Stimulated activated naive CD8-positive, alpha-beta T cell treated with anti-CD3 and anti-CD28 coated beads, Interleukin-15, Interleukin-2, amounts not matched to agents 100 U/mL and 50 U/mL, for 24 hours (primary cell): ENCODE measurements around the gene SLC16A10.
"Not testable (repeated sequence)": the region's sequence is repeated elsewhere in the genome, so short reads cannot be mapped to it uniquely, and the experiment has no call there.

ENCODE experiments used
- ATAC-seq: fragments of 150-1000 bp; cut with Tn5 transposase; one replicate; pipeline ENCODE4 v1.10.0; 2021
- DNase-seq: peaks from one replicate; pipeline ENCODE4 v3.0.0; 2021

Gene SLC16A10, protein sequence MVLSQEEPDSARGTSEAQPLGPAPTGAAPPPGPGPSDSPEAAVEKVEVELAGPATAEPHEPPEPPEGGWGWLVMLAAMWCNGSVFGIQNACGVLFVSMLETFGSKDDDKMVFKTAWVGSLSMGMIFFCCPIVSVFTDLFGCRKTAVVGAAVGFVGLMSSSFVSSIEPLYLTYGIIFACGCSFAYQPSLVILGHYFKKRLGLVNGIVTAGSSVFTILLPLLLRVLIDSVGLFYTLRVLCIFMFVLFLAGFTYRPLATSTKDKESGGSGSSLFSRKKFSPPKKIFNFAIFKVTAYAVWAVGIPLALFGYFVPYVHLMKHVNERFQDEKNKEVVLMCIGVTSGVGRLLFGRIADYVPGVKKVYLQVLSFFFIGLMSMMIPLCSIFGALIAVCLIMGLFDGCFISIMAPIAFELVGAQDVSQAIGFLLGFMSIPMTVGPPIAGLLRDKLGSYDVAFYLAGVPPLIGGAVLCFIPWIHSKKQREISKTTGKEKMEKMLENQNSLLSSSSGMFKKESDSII

DNA sequence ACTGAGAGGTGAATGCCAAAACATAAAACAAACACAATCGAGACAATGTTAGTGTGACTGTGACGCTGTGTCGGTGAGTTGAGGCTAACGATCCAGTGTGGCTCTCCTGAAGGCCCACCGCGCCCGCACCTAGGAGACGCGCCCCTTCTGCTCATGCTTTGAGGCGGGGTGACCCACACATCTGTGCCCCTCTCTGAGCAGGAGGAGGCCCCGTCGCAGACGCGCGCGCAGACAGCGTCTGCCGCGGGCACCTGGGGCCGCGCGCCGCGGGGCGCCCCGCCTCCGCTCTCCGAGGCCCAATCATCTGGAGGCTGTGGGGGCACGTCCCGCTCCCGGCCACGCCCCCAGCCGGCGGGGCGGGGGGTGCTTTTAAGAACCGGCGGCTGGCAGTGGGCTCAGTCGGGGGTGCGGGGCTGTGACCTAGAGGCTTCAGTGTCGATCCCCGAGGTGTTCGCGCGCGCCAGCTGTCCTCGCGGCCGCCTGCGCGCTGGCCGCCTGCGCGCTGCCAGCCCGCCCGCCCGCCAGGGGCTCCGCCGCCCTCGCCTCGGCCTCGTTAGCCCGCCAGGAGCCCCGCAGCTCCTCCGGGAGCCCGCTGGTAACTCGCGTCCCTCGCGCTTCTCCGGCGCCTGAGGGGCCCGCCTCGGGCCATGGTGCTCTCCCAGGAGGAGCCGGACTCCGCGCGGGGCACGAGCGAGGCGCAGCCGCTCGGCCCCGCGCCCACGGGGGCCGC lies at the start of gene SLC16A10:
Gene SLC16A10 (plus strand): TSS at position 398 of the 730 bp plus-strand sequence. CDS start 250 bp downstream, at position 648.
- DNase-seq (peak; percentile 83), ATAC-seq (peak; percentile 96)

DNA sequence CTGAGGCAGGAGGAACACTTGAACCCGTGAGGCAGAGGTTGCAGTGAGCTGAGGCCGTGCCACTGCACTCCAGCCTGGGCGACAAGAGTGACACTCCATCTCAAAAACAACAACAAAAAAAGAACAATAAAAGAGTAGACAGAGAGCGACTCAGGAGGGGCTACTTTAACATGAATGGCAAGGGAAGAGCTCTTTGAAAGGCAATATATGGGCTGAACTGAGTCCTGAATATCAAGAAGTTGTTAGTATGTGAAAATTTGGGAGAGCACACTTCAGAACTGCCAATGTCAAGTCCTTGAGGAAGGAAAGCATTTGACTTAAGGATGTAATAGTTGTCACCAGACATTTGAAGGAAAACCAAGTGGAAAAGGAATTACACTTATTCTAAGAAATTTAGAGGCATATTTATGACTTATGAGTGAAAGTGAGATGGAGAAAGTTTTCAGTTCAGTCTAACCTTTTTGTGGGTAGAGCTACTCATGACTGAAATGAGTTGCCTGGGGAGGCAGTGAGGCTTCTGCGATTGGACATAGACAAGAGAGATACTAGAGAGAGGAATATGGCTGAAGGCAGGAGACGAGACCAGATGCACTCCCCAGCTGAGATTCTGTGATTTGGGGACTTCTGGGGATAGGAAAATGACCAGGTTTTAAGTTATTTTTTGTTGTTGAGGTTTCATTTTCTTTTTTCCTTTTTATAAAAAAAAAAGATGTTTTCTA lies 48.6 kb upstream of the SLC16A10 start:
- DNase-seq: peak; percentile 12
- peak; percentile 87 for ATAC-seq

DNA sequence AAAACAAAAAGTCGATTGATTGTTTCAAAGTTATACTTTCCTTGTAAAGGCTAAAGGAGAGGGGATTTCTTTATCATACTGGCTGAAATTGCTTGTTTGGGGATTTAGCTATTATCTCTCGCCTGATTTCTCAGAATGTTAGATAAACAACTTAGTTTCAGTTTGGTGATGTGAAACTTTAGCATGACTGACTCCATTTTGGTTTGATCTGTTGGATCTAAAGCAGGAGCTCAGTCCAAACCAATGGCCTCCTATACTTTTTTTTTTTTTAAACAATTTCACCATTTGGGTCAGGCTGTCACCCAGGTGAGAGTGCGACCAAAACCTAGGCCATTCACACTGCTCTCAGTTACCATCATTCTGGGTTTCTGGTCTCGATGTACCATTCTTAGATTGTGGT lies 45.4 kb upstream of the SLC16A10 start:
- DNase-seq: no peak
- ATAC-seq: no peak

DNA sequence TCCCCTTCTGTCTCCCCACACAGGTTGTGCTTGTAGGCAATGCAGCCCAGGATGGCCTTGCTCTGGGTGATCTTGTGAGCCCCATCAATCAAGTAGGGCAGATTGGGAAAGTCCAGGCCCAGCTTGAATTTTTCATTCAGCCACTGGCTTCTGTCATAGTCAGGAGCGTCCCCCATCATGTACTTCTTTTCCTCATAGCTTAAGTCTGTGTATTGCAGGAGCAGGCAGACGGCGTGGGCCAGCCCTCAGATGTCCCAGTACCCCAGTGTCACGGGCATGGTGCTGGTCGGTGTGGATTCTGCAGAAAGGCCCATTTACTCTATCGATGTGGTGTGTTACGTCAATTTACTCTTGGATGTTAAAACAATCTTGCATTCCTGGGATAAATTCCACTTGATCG lies 40.1 kb upstream of the SLC16A10 start:
- ATAC-seq (no peak), DNase-seq (no peak)

DNA sequence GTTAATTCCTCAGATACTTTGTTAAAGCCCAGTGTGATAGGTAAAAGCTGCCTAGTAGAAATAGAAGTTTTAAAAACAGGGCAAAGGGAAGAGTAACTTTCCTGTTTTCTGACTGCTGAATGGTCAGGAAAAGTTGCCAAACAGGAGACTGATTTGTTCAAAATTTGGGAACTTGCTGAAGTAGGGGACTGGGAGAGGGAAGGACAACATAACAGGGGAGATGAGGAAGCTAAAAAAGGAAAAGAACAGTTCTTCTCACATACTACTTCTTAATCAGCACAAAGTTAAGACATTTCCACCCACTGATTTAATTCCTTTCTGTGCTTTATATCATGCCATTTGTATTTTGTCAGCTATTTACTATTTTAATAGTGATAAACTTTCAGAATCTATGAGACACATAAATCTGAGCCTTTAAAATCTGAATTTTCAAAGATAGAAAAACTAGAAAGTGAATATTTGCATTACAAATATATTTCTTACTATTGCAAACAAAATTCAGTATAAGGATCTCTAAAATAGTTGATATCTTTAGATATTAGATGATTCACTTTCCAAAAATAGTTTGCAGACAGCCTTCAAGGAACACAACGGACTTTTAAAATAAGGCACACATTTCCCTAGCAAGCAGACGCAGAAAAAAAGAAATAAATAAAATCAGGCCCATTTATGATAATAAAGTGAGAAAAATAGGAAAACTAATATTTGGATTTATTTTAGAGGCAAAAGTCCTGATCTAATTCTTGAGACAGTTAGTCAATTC lies 36.9 kb upstream of the SLC16A10 start:
- ATAC-seq (no peak), DNase-seq (no peak)

DNA sequence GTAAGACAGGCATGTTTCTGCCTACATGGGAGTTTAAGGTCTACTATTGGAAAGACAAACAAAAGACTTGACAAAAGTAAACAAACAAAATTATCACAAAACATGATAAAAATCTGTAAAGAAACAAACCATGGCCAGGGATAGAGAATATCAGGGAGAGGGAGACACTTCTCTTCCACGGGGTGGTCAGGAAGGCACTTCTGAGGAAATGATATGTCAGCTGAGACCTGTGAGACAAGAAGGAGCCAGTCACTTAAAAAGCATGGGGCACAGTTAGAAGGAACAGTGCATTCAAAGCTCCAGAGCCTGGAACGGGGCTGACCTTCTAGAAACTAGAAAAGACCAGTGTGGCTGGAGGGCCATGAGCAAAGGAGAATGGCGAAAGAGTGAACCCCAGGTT lies 35.1 kb upstream of the SLC16A10 start:
- DNase-seq: no peak
- ATAC-seq: no peak

DNA sequence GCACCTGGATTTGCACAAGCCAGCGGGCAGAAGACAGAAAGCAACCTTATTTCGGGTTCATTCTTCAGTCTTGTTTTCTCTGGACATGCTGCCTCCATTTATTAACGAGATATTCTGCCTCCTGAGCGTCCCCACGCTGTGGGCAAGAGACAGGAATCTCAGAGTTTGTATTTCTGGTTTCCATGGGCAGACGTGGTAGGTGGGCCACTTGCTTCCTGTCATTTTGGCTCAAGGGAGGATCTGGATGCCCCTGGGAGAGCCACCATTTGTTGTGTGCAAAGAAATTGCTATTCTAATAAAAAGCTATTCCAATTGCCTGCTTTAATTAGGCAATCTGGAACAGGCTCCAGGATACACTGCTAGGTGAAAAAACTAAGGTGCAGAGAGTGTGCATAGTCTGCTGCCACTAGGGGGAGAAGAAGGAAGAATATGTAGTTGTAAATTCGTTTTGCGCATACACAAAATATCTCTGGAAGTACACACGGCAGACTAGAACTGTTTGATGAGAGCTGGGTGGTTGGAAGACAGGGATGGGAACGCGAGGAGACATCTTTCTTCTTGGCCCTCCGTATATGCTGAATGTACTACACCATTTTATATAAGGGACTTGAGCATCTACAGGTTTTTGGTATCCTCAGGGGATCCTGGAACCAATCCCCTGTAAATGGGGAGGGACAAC lies 30.1 kb upstream of the SLC16A10 start:
- ATAC-seq (no peak), DNase-seq (peak; percentile 10)

DNA sequence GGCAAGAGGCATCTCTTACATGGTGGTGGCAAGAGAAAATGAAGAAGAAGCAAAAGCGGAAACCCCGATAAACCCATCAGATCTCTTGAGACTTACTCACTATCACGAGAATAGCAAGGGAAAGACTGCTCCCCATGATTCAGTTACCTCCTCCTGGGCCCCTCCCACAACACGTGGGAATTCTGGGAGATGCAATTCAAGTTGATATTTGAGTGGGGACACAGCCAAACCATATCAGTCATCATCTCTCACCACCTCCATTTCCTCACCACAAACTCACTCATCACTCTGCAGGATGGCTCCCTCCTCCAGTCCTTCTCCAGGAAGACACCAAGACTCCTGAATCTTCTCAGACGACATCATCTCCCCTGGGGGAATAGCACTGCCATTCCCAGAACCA lies 25.8 kb upstream of the SLC16A10 start:
- ATAC-seq (no peak), DNase-seq (no peak)

DNA sequence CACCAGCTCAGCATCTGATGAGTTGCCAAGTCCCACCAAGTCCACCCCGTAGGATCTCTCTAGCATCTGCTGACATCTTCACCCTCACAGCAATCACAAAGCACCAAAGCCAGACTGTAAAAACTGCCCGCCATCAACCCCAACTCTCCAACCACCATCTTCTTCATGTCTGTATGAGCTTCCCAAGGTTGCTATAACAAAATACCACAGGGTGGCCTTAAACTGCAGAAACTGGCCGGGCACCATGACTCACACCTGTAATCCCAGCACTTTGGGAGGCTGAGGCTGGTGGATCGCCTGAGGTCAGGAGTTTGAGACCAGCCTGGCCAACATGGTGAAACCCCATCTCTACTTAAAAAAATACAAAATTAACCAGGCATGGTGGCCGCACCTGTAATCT lies 25.3 kb upstream of the SLC16A10 start:
- ATAC-seq, DNase-seq: not testable (repeated sequence)

DNA sequence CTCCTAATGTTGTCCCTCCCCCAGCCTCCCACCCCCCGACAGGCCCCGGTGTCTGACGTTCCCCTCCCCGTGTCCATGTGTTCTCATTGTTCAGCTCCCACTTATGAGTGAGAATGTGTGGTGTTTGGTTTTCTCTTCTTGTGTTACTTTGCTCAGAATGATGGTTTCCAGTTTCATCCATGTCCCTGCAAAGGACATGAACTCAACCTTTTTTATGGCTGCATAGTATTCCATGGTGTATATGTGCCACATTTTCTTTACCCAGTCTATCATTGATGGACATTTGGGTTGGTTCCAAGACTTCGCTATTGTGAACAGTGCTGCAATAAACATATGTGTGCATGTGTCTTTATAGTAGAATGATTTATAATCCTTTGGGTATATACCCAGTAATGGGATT lies 24.4 kb upstream of the SLC16A10 start:
- not testable (repeated sequence) for ATAC-seq, DNase-seq

DNA sequence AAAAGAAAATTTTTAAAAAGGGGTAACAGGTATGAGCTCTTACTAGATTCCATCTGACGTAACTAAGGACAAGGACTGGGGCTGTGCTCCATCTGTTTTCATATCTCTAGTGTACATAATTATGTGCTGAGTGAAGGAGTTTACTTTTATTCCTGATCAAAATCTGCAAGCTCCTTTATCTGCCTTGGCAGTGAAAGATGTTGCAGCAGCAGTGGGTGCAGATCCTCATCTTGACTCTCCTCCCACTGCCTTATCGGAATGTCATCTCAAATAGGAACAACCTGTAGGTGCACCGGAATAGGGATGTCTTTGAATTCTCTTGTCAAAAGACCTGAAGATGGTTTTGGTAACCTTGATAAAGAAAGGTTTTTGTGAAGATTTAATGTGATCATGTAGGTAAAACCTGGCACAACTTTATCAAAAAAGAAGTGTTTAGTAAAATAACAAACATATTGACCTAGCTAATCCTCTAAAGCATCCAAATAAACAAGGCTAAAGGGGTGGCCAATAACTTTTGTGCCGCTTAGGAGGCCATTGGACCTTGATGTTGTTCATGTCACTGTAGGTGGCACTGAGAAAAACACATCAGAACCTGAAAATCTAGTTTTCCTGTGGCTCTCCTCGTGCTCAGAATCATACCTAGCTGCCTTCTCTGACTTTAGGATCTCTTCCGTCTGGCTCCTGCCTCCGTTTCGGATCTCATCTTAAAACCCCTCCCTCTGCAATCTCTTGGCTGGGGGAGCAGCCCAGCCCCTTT lies 19.0 kb upstream of the SLC16A10 start:
- no peak for DNase-seq
- no peak for ATAC-seq

DNA sequence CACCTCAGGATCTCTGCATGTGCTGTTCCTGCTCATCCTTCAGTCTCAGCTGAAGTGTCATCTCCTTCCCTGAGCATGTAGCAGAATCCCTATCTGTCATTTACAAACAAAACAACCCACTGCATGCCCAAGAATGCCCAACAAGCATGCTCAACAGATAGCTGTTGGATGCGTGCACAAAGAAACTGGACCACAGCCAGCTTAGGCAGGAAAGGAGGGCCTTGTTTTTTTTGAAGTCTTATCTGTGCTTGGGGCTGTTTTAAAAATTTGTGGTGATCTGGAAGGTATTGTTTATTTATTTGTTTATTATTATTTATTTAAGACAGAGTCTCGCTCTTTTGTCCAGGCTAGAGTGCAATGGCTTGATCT lies 18.5 kb upstream of the SLC16A10 start:
- ATAC-seq (no peak), DNase-seq (no peak)

DNA sequence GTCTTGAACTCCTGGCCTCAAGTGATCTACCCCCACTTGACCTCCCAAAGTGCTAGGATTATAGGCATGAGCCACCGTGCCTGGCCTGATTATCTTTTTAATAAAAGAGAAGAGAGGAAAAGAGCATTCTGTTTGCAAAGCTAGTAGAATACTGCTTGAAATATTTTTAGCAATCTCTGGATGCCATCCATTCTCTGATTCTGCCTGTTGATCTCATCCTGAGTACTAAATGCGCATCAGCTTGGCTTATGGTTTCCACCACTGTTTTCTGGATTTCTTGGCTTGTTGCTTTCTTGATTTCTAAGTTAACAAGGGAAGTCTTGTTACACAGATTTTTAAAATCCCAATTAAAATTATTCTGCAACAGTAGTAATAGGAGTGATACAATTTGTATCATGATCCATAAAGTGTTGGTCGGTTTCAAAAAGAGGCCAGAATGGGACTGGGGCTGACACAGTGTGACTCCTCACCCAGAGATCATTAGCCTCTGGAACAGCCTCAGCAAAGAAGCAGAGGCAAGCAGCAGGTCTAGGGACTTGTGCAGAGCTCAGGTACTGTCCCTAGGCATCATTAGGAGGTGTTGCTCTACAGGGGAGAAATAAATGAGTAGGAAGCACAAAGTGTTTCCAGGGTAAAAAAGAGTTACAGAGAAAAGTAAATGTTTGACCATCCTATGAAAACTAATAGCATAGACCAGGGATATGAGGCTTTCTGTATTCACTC lies 17.8 kb upstream of the SLC16A10 start:
- no peak for DNase-seq
- ATAC-seq: peak; percentile 59

DNA sequence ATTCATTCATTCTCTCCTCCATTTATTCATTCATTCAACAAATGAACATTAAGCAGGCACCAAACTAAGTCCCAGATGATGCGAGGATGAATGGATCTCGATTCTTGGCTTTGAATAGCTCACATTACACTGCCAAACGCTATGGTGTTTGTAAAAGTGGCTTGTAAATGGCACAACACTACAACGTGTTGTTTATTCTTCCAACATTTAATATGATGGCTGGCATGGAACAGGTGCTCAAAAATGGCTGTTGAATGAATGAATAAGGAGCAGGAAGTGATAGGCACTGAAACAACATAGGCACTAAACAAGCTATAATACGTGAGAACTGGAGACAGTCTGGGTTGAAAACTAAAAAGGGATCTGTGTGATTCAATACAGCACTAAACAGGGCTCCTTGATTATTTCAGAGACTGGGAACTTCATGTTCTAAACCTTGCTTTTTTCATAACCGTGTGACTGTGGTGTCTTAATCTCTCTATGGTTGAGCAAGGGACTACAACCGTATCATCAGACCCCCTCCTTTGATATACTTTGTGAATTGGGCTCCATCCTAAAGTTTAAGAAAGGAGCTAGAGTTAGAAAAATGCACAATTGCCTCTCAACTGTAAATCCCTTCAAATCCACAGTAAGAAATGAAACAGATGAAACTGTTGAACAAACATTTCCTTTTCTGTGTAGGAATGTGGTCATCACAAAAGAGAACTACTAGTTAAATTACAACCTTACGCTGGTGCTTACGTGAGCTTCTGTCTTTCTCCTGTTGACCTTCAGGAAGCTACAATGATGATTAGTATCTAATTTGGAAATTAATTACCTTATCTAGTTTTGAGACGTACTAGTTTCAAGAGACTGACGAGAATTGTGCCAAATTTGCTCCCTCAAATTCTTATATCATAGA lies 16.9 kb upstream of the SLC16A10 start:
- DNase-seq: no peak
- ATAC-seq: no peak

DNA sequence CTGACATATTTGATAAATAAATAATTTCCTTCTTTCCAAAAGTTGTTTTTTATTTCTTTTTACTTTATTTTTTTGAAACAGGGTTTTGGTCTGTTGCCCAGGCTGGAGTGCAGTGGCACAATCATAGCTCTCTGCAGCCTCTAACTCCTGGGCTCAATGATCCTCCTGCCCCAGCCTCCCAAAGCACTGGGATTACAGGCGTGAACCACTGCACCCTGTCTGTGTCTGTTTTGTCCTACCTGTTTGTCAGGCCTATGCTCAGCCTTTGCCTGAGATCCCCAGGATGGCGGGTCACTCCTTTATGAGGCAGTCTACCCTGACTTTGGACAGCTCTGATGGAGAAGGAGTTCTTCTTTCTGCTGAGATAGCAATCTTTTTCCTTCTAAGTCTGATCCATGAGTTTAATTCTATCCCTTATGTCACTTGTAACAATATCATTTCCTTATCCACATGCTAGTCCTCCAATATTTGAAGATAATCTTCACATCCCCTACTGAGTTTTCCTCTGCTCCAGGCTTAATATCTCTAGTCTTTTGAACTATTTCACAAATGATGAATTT lies 14.4 kb upstream of the SLC16A10 start:
- DNase-seq: no peak
- ATAC-seq: no peak

DNA sequence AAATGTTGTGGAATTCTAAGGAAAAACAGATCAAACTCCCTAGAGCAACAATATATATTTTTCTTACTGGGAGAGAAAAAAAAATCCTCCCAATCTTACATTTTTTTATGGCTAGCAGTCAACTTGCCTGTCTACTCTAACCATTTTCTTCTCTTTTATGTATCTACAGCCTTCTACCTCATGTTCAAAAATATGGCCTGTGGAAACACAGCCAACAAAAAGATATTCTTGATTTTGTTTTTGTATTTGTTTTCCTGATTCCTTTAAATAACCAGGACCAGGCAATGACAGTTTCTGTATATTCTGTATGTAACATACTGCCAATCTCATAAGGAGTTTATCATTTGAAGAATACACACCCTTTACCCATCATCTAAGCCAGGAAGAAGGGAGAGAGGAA lies 13.0 kb upstream of the SLC16A10 start:
- ATAC-seq (no peak), DNase-seq (no peak)

DNA sequence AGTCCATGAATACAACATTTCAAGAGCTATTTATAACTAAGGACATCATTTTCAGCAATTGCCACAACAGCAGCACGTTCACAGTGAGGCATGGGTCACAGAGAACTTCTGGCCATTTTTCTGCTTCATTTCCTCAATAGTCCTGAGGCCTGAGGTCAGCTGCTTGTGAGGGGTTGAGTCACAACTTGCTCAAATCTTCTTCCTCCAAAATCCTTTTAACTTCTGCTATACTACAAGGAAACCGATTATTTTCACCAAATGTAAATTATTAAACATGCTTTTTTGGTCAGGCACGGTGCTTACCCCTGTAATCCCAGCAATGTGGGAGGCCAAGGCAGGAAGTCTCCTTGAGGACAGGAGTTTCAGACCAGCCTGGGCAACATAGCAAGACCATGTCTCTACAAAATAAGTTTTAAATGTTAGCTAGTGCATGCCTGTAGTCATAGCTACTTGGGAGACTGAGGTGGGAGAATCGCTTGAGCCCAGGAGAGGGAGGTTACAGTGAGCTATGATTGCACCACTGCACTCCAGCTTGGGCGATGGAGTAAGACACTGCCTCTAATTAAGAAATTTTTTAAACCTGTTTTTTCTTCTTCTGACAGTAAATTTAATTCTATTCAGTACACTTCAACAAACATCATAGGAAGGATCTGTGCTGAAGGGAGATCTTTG lies 11.1 kb upstream of the SLC16A10 start:
- DNase-seq (no peak), ATAC-seq (no peak)

DNA sequence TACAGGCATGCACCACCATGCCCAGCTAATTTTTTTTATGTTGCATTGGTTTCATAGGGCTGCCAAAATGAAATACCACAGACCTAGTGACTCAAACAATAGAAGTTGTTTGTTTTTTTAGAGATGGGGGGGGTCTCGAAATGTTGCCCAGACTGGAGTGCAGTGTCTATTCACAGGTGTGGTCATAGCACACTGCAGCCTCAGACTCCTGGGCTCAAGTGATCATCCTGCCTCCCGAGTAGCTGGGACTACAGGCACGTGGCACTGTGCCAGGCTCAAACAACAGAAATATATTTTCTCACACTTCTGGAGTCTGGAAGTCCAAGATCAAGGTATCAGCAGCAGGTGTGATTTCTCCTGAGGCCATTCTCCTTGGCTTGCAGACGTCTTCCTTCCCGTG lies 6.6 kb upstream of the SLC16A10 start:
- no peak for ATAC-seq
- no peak for DNase-seq
